B cell (primary cell): Measurements from ENCODE around the gene SOCS4.

Source experiments
- CTCF ChIP-seq: fragments of 200-600 bp; IDR thresholded peaks from one replicate; pipeline ENCODE4 v1.8.0; 2022; ENCODE audit warnings: antibody characterized with exemption, mild to moderate bottlenecking
- EZH2 ChIP-seq: IDR thresholded peaks from 2 replicates; pipeline ENCODE4 v1.6.1; 2012; ENCODE audit warnings: borderline replicate concordance, low read depth, mild to moderate bottlenecking, moderate library complexity, low read length; ENCODE audit not compliant: insufficient read depth, poor library complexity, severe bottlenecking

GRCh38 chr14:55015006-55015405 is 12.0 kb upstream of the SOCS4 start:
- no peak for TF ChIP-seq CTCF
- TF ChIP-seq EZH2 = no peak
